ACC112 (cell line): ENCODE measurements around the gene TAF3.

Source experiments
- H2AFZ ChIP-seq: fragments of 200-600 bp; sonication (generic); one replicate; pipeline ENCODE4 v1.6.0; 2017; ENCODE audit warnings: antibody characterized with exemption, low read length; ENCODE audit not compliant: unreplicated experiment
- H3K27ac ChIP-seq: fragments of 200-600 bp; sonication (generic); 2 replicates; pipeline ENCODE4 v1.5.1; 2014; ENCODE audit warnings: low read depth, mild to moderate bottlenecking, antibody characterized with exemption, low read length, moderate library complexity
- H3K27me3 ChIP-seq: fragments of 200-600 bp; sonication (generic); 2 replicates; pipeline ENCODE4 v1.6.1; 2014; ENCODE audit warnings: mild to moderate bottlenecking, antibody characterized with exemption, low read length, moderate library complexity, mixed read lengths; ENCODE audit not compliant: insufficient read depth
- H3K36me3 ChIP-seq: fragments of 200-600 bp; sonication (generic); 2 replicates; pipeline ENCODE4 v1.6.1; 2016; ENCODE audit warnings: mild to moderate bottlenecking, antibody characterized with exemption, low read length, moderate library complexity, mixed read lengths; ENCODE audit not compliant: insufficient read depth
- H3K4me1 ChIP-seq: fragments of 200-600 bp; sonication (generic); one replicate; pipeline ENCODE4 v1.6.1; 2016; ENCODE audit warnings: low read length, mixed read lengths; ENCODE audit not compliant: insufficient read depth, unreplicated experiment, control insufficient read depth
- H3K4me3 ChIP-seq: fragments of 200-600 bp; sonication (generic); 2 replicates; pipeline ENCODE4 v1.5.1; 2014; ENCODE audit warnings: mild to moderate bottlenecking, low read depth, low read length
- H3K79me2 ChIP-seq: fragments of 200-600 bp; sonication (generic); one replicate; pipeline ENCODE4 v1.6.0; 2016; ENCODE audit warnings: low read length; ENCODE audit not compliant: control insufficient read depth, unreplicated experiment, insufficient read depth

Gene TAF3

DNA sequence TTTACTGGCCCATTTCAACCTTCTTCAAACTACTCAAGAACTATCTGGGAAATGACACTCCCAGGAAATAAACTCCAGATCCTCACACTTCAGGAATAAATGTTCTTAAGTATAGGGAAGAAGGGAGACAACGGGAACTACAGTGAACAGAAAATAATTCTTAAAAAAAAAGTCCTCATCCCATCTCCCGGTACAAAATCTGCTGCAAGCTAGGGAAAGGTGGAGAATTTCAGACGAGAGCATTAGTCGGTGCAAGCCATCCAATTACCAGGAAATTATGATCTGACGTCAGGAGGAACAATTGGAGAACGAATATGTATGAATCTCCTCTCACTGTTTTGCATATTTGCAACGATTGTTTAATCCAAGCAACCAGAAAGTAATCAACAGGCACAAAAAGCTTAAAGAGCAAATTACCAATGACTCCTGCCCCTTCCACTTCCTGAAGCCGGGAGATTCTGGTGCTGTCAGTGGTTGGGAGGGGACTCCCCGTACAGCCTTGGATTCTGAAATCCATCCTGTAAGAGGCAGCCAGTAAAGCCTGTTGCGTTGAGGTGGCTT lies 221.1 kb downstream of the TAF3 start:
- Histone ChIP-seq H3K27ac (no peak overlapping the region), H3K4me1 (no peaks in the 10 kb centered on the region), H2AFZ (no peak overlapping the region), H3K4me3 (no peak overlapping the region), H3K27me3 (peaks cover 98% of the 10 kb centered on the region), H3K79me2 (no peaks in the 10 kb centered on the region), H3K36me3 (no peaks in the 10 kb centered on the region)

GRCh38 chr10:8040651-8041050 lies 222.3 kb downstream of the TAF3 start:
- Histone ChIP-seq H3K27ac (no peak overlapping the region), H3K27me3 (peaks cover 98% of the 10 kb centered on the region)

GRCh38 chr10:8041284-8041991 lies 223.1 kb downstream of the TAF3 start:
- H3K27me3 ChIP-seq: peaks cover 99% of the 10 kb centered on the region
- H2AFZ ChIP-seq: no peak overlapping the region
- no peaks in the 10 kb centered on the region for H3K36me3 ChIP-seq
- no peaks in the 10 kb centered on the region for H3K4me1 ChIP-seq
- H3K79me2 ChIP-seq: no peaks in the 10 kb centered on the region
- no peak overlapping the region for H3K4me3 ChIP-seq
- H3K27ac ChIP-seq: no peak overlapping the region

More at GRCh38 chr10:8040651-8041050, 222.3 kb downstream of the TAF3 start:
- Histone ChIP-seq H3K4me3 (no peak overlapping the region), H3K4me1 (no peaks in the 10 kb centered on the region), H3K79me2 (no peaks in the 10 kb centered on the region), H3K36me3 (no peaks in the 10 kb centered on the region), H2AFZ (no peak overlapping the region)

DNA sequence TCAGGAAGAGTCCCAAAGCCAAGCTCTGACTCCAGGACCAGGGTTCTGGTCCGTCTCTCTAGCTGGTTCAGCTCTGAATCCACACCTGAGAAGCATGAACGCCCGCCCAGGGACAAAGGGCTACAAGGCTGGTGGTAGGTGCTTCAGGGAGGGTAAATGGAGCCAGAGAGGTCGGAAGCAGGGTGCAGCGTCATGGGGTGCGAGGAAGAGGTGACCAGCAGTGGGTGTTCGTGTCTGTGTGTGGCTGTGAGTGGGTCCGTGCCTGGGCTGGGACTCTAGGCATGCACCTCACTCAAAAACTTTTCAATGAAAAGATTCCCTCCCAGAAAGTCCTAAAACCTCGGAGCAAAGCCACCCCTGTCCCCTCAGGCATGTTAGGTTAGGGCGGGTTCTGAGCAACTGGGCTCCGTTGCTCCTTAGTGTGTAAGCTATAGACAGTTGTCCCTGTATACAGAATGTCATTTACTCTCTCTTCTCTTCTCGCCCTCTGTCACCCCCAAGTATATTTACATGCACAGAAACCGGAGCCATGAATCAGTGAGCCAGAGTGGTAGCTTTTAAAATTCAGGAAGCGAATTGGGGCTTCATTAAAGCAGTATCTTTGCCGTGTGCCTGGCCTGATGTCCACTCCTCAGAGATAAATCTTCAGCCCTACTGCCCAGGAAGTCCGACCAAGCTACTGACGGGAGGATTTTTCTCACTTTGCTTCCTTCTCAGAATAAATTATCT lies 223.9 kb downstream of the TAF3 start:
- Histone ChIP-seq H3K27me3 (peaks cover 99% of the 10 kb centered on the region), H3K4me1 (no peaks in the 10 kb centered on the region), H3K4me3 (no peak overlapping the region)

DNA sequence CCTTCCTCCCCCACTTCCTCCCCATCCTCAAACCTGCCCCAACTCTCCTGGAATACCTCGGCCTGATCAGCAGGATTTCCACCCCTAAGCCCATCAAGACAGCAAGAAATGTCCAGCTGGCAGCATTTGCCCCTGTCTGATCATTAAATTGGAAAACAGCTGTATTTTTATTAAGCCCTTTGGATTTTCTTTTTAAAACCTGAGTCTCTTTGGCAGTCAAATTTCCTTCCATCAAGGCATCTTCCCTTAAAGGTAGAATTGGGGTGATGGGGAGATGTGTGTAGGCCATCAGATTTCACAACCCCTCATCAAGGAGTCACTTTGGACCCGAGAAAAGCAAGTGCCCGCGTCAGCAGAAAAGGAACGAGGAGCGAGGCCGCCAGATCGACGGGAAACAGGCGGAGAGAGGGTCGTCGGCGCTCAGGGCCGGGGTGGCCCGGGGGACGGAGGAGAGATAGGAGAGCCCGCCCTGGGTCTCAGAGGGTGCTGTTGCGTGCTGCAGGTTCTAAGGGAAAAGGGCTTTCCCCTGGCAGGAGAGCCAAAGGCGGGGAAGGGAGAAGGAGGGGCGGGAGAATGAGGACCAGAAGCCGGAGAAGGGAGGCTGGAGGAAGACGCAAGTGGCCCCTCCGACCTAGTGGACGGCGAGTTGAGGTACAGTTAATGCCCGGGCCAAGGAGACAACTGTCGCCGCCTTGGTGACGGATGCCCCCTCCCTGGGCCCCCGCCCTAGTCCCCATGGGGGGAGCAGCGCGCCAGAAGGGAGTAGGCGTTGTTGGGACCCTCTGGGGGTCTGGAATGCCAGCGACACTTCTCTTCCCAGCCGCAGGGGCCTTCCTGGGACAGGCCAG lies 224.6 kb downstream of the TAF3 start:
- Histone ChIP-seq H3K27me3 (peaks cover 100% of the 10 kb centered on the region), H3K36me3 (no peaks in the 10 kb centered on the region), H3K4me3 (no peak overlapping the region), H3K79me2 (no peaks in the 10 kb centered on the region), H3K27ac (no peak overlapping the region), H2AFZ (no peak overlapping the region), H3K4me1 (no peaks in the 10 kb centered on the region)

More for the DNA sequence above, 223.9 kb downstream of the TAF3 start:
- Histone ChIP-seq H2AFZ (no peak overlapping the region), H3K79me2 (no peaks in the 10 kb centered on the region), H3K36me3 (no peaks in the 10 kb centered on the region), H3K27ac (no peak overlapping the region)

GRCh38 chr10:8043569-8044306 lies 225.4 kb downstream of the TAF3 start:
- H2AFZ ChIP-seq: no peak overlapping the region
- H3K79me2 ChIP-seq: no peaks in the 10 kb centered on the region
- H3K4me3 ChIP-seq: no peak overlapping the region
- no peaks in the 10 kb centered on the region for H3K36me3 ChIP-seq
- H3K27ac ChIP-seq: no peak overlapping the region
- H3K4me1 ChIP-seq: no peaks in the 10 kb centered on the region
- peaks cover 100% of the 10 kb centered on the region for H3K27me3 ChIP-seq

GRCh38 chr10:8044331-8044907 lies 226.1 kb downstream of the TAF3 start:
- no peaks in the 10 kb centered on the region for H3K36me3 ChIP-seq
- no peak overlapping the region for H2AFZ ChIP-seq
- H3K79me2 ChIP-seq: no peaks in the 10 kb centered on the region
- H3K27me3 ChIP-seq: peaks cover 100% of the 10 kb centered on the region
- peak overlapping the region; percentile 35; the same call in 1 of the 2 replicates for H3K4me3 ChIP-seq
- no peak overlapping the region for H3K27ac ChIP-seq
- no peaks in the 10 kb centered on the region for H3K4me1 ChIP-seq

DNA sequence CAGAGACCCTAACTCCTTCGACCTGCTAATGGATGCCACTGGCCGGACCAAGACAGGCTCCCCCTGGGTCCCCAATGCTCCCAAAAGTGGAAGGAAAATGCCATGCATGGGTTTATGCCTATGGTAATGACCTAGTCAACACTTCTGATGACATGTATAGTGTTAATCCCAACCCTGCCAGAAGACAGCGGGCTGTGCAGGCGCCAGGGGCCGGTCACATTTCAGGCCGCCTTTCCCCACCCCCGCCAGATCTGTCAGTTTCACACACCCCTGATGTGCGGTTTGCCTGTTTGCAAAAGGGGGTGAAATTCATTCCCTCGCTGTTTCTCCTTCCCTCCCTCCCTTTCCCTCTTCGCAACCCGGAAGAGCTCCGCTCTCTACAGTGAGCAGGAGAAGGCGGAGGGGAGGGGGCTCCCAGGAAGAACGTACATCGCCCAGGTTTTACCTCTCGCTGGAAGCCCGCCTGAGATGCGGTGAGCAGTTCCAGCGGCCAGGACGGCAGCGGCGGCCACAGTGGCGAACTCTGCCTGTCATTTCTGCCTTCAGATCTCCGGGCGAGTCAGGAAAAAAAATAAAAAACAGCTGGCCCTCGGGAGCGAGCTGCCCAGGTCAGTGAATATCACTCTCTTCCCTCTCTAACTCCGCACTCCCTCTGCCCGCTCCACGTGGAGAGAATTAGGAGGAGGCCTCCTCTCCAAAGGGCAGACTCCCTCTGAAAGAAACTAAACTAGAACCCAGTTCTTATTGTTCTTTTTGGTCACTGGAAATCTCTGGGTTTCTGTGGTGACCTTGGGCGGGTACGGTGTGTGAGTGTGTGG lies 226.8 kb downstream of the TAF3 start:
- Histone ChIP-seq H3K27me3 (peaks cover 100% of the 10 kb centered on the region), H3K27ac (no peak overlapping the region), H3K4me3 (peak overlapping the region; percentile 35), H3K4me1 (no peaks in the 10 kb centered on the region), H2AFZ (no peak overlapping the region), H3K36me3 (no peaks in the 10 kb centered on the region), H3K79me2 (no peaks in the 10 kb centered on the region)

DNA sequence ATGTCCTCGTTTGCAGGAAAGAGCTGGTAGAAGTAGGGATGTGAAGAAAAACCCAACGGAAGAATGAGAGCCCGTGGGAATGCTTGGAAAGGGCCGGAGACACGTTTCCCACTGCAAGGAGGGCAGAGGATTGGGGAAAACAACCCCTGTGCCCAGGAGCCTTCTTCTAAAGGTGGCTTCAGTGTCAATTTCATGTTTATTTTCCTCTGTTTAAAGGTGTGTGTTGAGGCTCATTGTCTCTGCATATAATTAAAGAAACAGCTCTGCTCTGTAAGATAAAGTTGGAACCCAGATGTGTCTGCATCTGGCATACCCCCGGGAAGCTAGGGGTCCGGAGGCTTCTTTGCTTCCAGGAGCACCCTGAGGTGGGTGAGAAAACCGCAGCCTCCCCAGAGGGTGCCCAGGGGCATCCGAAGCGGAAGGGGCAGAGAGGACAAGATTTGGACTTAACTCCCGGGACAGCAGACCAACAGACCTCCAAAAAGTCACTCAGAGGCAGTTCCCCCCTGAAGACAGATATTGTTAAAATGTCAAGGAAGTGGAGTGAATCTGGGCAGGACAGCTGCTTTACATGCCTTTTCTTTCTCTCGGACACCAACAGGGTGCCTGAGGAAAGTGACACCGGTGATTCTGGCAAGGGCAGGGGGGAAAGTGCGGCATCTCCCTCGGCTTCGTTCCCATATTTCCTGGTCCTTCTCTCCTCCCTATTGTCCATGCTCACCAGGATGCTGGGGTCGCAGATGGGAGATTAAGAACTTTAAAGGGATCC lies 227.6 kb downstream of the TAF3 start:
- H3K4me1 ChIP-seq: no peaks in the 10 kb centered on the region
- H3K27ac ChIP-seq: no peak overlapping the region
- peaks cover 100% of the 10 kb centered on the region for H3K27me3 ChIP-seq
- no peaks in the 10 kb centered on the region for H3K79me2 ChIP-seq
- H3K36me3 ChIP-seq: no peaks in the 10 kb centered on the region
- H2AFZ ChIP-seq: no peak overlapping the region
- H3K4me3 ChIP-seq: peak overlapping the region; percentile 35
